GM19324 (cell line): ENCODE measurements around the gene TLE3.

Experiments used
- ATAC-seq: cut with Tn5 transposase; IDR thresholded peaks from one replicate; pipeline ENCODE4 v1.9.1; 2021; ENCODE audit warnings: mild to moderate bottlenecking, moderate library complexity; ENCODE audit not compliant: unreplicated experiment, low FRiP score

The TLE3 gene

GRCh38 chr15:70100474-70101341 is 3.0 kb upstream of the TLE3 start:
- no peak for ATAC-seq

GRCh38 chr15:70099967-70100473 is 2.3 kb upstream of the TLE3 start:
- ATAC-seq = no peak

GRCh38 chr15:70099167-70099966 is 1.6 kb upstream of the TLE3 start:
- peak; percentile 71 for ATAC-seq

GRCh38 chr15:70098461-70099166 is 897 bp upstream of the TLE3 start:
- ATAC-seq = peak; percentile 8

GRCh38 chr15:70098153-70098460 is 390 bp upstream of the TLE3 start:
- ATAC-seq = no peak

GRCh38 chr15:70097063-70097320 is 725 bp downstream of the TLE3 start:
- ATAC-seq = no peak

- ATAC-seq = no peak
Observed at GRCh38 chr15:70096215-70097062, 1.3 kb downstream of the TLE3 start.

- ATAC-seq = no peak
Observed at GRCh38 chr15:70095408-70096214, 2.1 kb downstream of the TLE3 start.

GRCh38 chr15:70094690-70095311 is 2.9 kb downstream of the TLE3 start:
- no peak for ATAC-seq

- ATAC-seq = no peak
Observed at GRCh38 chr15:70093481-70094319, 4.0 kb downstream of the TLE3 start.

- ATAC-seq = no peak
Observed at GRCh38 chr15:70093070-70093469, 4.6 kb downstream of the TLE3 start.

GRCh38 chr15:70092464-70093027 is 5.2 kb downstream of the TLE3 start:
- no peak for ATAC-seq

GRCh38 chr15:70091726-70092463 is 5.8 kb downstream of the TLE3 start:
- ATAC-seq = no peak

- ATAC-seq = no peak
Observed at GRCh38 chr15:70090436-70091296, 7.1 kb downstream of the TLE3 start.

GRCh38 chr15:70089692-70089971 is 8.1 kb downstream of the TLE3 start:
- no peak for ATAC-seq

- no peak for ATAC-seq
Observed at GRCh38 chr15:70088887-70089691, 8.6 kb downstream of the TLE3 start.
